ENCODE results near the gene FXYD7. TPM values are rescaled to one million over a fixed set of nuclear protein-coding genes. Genes with fewer than 3 reads are reported as not detected.
"Not testable (repeated sequence)": the region's sequence is repeated elsewhere in the genome, so short reads cannot be mapped to it uniquely, and the experiment has no call there.

Gene FXYD7
- total RNA-seq, 2 experiments from 2014 or later: 4.1 to 5.2 TPM

GRCh38 chr19:35103614-35104013 lies 39.4 kb upstream of the FXYD7 start:
- DNase-seq; H3K4me1 Mint-ChIP-seq (ENCODE audit: low read depth); H3K27me3 Mint-ChIP-seq (ENCODE audit: low read depth); H3K36me3 Mint-ChIP-seq (ENCODE audit: low read depth); ATAC-seq; H3K27ac Mint-ChIP-seq; H3K9me3 Mint-ChIP-seq (ENCODE audit: insufficient read depth); POLR2A ChIA-PET; CTCF ChIA-PET; H3K4me3 Mint-ChIP-seq: not testable (repeated sequence)

- Mint-ChIP-seq H3K27me3 (ENCODE audit: low read depth) (no peaks in the 10 kb centered on the region), H3K4me3 (no peak overlapping the region), H3K4me1 (ENCODE audit: low read depth) (peaks cover 2% of the 10 kb centered on the region), H3K36me3 (ENCODE audit: low read depth) (peaks cover 2% of the 10 kb centered on the region), H3K9me3 (ENCODE audit: insufficient read depth) (peaks cover 5% of the 10 kb centered on the region), H3K27ac (no peak overlapping the region)
- ATAC-seq (no peak), DNase-seq (no peak)
- POLR2A ChIA-PET: no interaction called here
- CTCF ChIA-PET: no interaction called here
Observed at GRCh38 chr19:35104361-35104760, 38.7 kb upstream of the FXYD7 start.

- Mint-ChIP-seq H3K9me3 (ENCODE audit: insufficient read depth) (peaks cover 5% of the 10 kb centered on the region), H3K27ac (no peak overlapping the region)
Observed at GRCh38 chr19:35105047-35105410, 38.0 kb upstream of the FXYD7 start.

GRCh38 chr19:35105411-35106290 lies 37.4 kb upstream of the FXYD7 start:
- H3K4me1 Mint-ChIP-seq (ENCODE audit: low read depth): peaks cover 2% of the 10 kb centered on the region
- H3K9me3 Mint-ChIP-seq (ENCODE audit: insufficient read depth): peaks cover 5% of the 10 kb centered on the region
- H3K36me3 Mint-ChIP-seq (ENCODE audit: low read depth): peaks cover 2% of the 10 kb centered on the region
- no peak overlapping the region for H3K27ac Mint-ChIP-seq
- ChIA-PET POLR2A (no interaction called here), CTCF (interaction anchor here (0.8 kb wide), 1 partner anchor 39 kb away, joined by 4 read pairs; no protein-coding TSS in a partner anchor)
- DNase-seq (no peak), ATAC-seq (no peak)
- no peaks in the 10 kb centered on the region for H3K27me3 Mint-ChIP-seq (ENCODE audit: low read depth)
- no peak overlapping the region for H3K4me3 Mint-ChIP-seq

More at GRCh38 chr19:35105047-35105410, 38.0 kb upstream of the FXYD7 start:
- H3K4me3 Mint-ChIP-seq: no peak overlapping the region
- ATAC-seq (no peak), DNase-seq (no peak)
- H3K36me3 Mint-ChIP-seq (ENCODE audit: low read depth): peaks cover 2% of the 10 kb centered on the region
- no peaks in the 10 kb centered on the region for H3K27me3 Mint-ChIP-seq (ENCODE audit: low read depth)
- ChIA-PET POLR2A (no interaction called here), CTCF (no interaction called here)
- H3K4me1 Mint-ChIP-seq (ENCODE audit: low read depth): peaks cover 2% of the 10 kb centered on the region

- H3K9me3 Mint-ChIP-seq (ENCODE audit: insufficient read depth): peaks cover 5% of the 10 kb centered on the region
- ATAC-seq (no peak), DNase-seq (no peak)
- H3K27me3 Mint-ChIP-seq (ENCODE audit: low read depth): no peaks in the 10 kb centered on the region
- peaks cover 2% of the 10 kb centered on the region for H3K4me1 Mint-ChIP-seq (ENCODE audit: low read depth)
- no peak overlapping the region for H3K27ac Mint-ChIP-seq
- CTCF ChIA-PET: interaction anchor here (0.8 kb wide), 1 partner anchor 39 kb away, joined by 4 read pairs; no protein-coding TSS in a partner anchor
- POLR2A ChIA-PET: no interaction called here
- peaks cover 2% of the 10 kb centered on the region for H3K36me3 Mint-ChIP-seq (ENCODE audit: low read depth)
- no peak overlapping the region for H3K4me3 Mint-ChIP-seq
Observed at GRCh38 chr19:35106291-35106583, 36.8 kb upstream of the FXYD7 start.

- no peaks in the 10 kb centered on the region for H3K27me3 Mint-ChIP-seq (ENCODE audit: low read depth)
- DNase-seq: no peak
- H3K4me3 Mint-ChIP-seq: no peak overlapping the region
- H3K27ac Mint-ChIP-seq: no peak overlapping the region
- CTCF ChIA-PET: interaction anchor here (0.8 kb wide), 1 partner anchor 40 kb away, joined by 4 read pairs; no protein-coding TSS in a partner anchor
- no peak for ATAC-seq
- peaks cover 5% of the 10 kb centered on the region for H3K9me3 Mint-ChIP-seq (ENCODE audit: insufficient read depth)
- peaks cover 2% of the 10 kb centered on the region for H3K4me1 Mint-ChIP-seq (ENCODE audit: low read depth)
- H3K36me3 Mint-ChIP-seq (ENCODE audit: low read depth): peaks cover 2% of the 10 kb centered on the region
- POLR2A ChIA-PET: no interaction called here
Observed at GRCh38 chr19:35106898-35107541, 36.0 kb upstream of the FXYD7 start.

- DNase-seq (no peak), ATAC-seq (no peak)
- Mint-ChIP-seq H3K36me3 (ENCODE audit: low read depth) (peaks cover 2% of the 10 kb centered on the region), H3K27me3 (ENCODE audit: low read depth) (no peaks in the 10 kb centered on the region), H3K27ac (no peak overlapping the region), H3K9me3 (ENCODE audit: insufficient read depth) (peaks cover 5% of the 10 kb centered on the region), H3K4me3 (no peak overlapping the region), H3K4me1 (ENCODE audit: low read depth) (peaks cover 2% of the 10 kb centered on the region)
- ChIA-PET CTCF (interaction anchor here (1.2 kb wide), 1 partner anchor 41 kb away, joined by 3 read pairs; no protein-coding TSS in a partner anchor), POLR2A (no interaction called here)
Observed at GRCh38 chr19:35107545-35107944, 35.5 kb upstream of the FXYD7 start.

GRCh38 chr19:35108730-35109129 lies 34.3 kb upstream of the FXYD7 start:
- peaks cover 5% of the 10 kb centered on the region for H3K9me3 Mint-ChIP-seq (ENCODE audit: insufficient read depth)
- H3K4me3 Mint-ChIP-seq: no peak overlapping the region
- H3K27me3 Mint-ChIP-seq (ENCODE audit: low read depth): no peaks in the 10 kb centered on the region
- no peak overlapping the region for H3K27ac Mint-ChIP-seq
- ChIA-PET CTCF (interaction anchor here (1.2 kb wide), 1 partner anchor 42 kb away, joined by 3 read pairs; no protein-coding TSS in a partner anchor), POLR2A (no interaction called here)
- ATAC-seq (no peak), DNase-seq (no peak)
- H3K4me1 Mint-ChIP-seq (ENCODE audit: low read depth): peaks cover 2% of the 10 kb centered on the region
- peaks cover 2% of the 10 kb centered on the region for H3K36me3 Mint-ChIP-seq (ENCODE audit: low read depth)

- Mint-ChIP-seq H3K9me3 (ENCODE audit: insufficient read depth) (peaks cover 5% of the 10 kb centered on the region), H3K4me3 (no peak overlapping the region), H3K27me3 (ENCODE audit: low read depth) (no peaks in the 10 kb centered on the region), H3K4me1 (ENCODE audit: low read depth) (peaks cover 4% of the 10 kb centered on the region), H3K36me3 (ENCODE audit: low read depth) (peaks cover 2% of the 10 kb centered on the region), H3K27ac (no peak overlapping the region)
- no peak for DNase-seq
- ChIA-PET POLR2A (no interaction called here), CTCF (no interaction called here)
- ATAC-seq: no peak
Observed at GRCh38 chr19:35109395-35110112, 33.5 kb upstream of the FXYD7 start.

- H3K9me3 Mint-ChIP-seq (ENCODE audit: insufficient read depth): peaks cover 5% of the 10 kb centered on the region
- DNase-seq (no peak), ATAC-seq (no peak)
- ChIA-PET POLR2A (interaction anchor here (0.6 kb wide), 1 partner anchor 373 kb away, joined by 3 read pairs; no protein-coding TSS in a partner anchor), CTCF (interaction anchor here (1.2 to 1.4 kb wide), 2 partner anchors 25 to 44 kb away, joined by 3 to 5 read pairs; no protein-coding TSS in a partner anchor)
- H3K4me1 Mint-ChIP-seq (ENCODE audit: low read depth): peaks cover 8% of the 10 kb centered on the region
- no peak overlapping the region for H3K27ac Mint-ChIP-seq
- no peaks in the 10 kb centered on the region for H3K27me3 Mint-ChIP-seq (ENCODE audit: low read depth)
- H3K4me3 Mint-ChIP-seq: no peak overlapping the region
- H3K36me3 Mint-ChIP-seq (ENCODE audit: low read depth): peaks cover under 1% of the 10 kb centered on the region
Observed at GRCh38 chr19:35110974-35111373, 32.1 kb upstream of the FXYD7 start.

GRCh38 chr19:35112995-35113688 lies 29.9 kb upstream of the FXYD7 start:
- Mint-ChIP-seq H3K36me3 (ENCODE audit: low read depth) (no peaks in the 10 kb centered on the region), H3K27me3 (ENCODE audit: low read depth) (no peaks in the 10 kb centered on the region), H3K4me3 (no peak overlapping the region), H3K27ac (no peak overlapping the region), H3K9me3 (ENCODE audit: insufficient read depth) (no peaks in the 10 kb centered on the region), H3K4me1 (ENCODE audit: low read depth) (peaks cover 6% of the 10 kb centered on the region)
- ATAC-seq (no peak), DNase-seq (no peak)
- ChIA-PET CTCF (interaction anchor here (1.1 kb wide), 1 partner anchor 46 kb away, joined by 3 read pairs; no protein-coding TSS in a partner anchor), POLR2A (no interaction called here)

Data from activated CD8-positive, alpha-beta T cell treated with anti-CD3 and anti-CD28 coated beads, Interleukin-2, amount 10 ng/mL, durations not matched to agents 7 days and 5 days (primary cell).